ENCODE measurements around the gene CALCOCO1.
A peak's percentile ranks its signal among the peaks of the same experiment; 100 is the strongest.
"Not testable (repeated sequence)": the region's sequence is repeated elsewhere in the genome, so short reads cannot be mapped to it uniquely, and the experiment has no call there.

Gene CALCOCO1, protein sequence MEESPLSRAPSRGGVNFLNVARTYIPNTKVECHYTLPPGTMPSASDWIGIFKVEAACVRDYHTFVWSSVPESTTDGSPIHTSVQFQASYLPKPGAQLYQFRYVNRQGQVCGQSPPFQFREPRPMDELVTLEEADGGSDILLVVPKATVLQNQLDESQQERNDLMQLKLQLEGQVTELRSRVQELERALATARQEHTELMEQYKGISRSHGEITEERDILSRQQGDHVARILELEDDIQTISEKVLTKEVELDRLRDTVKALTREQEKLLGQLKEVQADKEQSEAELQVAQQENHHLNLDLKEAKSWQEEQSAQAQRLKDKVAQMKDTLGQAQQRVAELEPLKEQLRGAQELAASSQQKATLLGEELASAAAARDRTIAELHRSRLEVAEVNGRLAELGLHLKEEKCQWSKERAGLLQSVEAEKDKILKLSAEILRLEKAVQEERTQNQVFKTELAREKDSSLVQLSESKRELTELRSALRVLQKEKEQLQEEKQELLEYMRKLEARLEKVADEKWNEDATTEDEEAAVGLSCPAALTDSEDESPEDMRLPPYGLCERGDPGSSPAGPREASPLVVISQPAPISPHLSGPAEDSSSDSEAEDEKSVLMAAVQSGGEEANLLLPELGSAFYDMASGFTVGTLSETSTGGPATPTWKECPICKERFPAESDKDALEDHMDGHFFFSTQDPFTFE

DNA sequence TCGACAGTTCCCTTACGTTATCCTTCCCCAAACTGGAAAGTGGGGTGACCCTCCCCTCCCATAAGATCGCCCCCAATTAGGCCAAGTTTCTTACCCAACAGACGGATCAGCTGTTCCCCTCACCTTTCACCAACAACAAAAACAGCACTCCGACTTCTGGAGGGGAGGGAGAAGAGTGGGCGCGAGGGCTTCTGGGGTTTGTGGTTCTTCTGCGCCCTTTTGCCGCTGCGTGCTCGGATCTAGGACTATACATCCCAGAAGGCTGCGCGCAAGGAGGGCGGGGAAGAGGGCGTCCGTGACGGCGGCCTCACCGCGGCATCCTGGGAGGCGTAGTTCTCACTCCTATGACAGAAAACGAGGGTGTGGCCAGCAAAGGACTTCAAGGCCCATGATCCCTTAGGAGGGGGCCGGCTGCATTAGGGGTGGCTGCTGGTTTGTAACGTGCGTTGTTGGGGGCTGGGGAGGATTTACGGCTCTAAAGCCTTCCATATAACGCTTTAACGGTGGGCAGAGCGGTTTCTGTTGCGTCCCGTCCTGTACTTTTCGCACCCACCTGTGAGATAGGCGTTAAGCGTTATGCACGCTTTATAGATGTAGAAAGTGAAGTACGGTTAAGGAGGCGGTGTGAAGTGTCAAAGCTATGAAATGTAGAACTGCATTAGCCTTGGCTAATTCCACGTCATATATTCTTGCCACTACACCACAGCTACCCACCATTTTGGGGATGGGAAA lies at the start of gene CALCOCO1:
CALCOCO1 (minus strand) TSS at position 143 of the 732 bp plus-strand sequence. CDS start 2,210 bp downstream, outside the sequence.
- peak; percentile 92 for DNase-seq

DNA sequence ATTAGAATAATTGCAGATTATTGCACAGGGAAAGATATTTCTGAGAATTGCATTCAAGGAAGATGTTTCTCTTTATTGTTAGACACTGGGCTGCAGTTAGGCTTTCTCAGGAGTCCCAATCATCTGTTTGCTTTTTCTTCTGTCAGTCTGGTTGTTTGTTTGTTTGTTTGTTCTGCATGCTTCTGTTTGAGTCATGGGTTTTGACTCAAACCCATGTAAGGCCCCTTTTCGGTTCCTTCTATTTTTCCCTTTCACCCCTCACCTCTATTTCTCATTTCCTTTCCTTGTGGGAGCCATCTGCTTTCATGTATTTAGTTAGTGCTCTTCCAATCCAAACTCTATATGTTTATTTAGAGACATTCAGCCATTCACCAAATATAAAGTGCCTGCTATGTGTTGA lies 49.6 kb upstream of the CALCOCO1 start:
- no peak for DNase-seq

DNA sequence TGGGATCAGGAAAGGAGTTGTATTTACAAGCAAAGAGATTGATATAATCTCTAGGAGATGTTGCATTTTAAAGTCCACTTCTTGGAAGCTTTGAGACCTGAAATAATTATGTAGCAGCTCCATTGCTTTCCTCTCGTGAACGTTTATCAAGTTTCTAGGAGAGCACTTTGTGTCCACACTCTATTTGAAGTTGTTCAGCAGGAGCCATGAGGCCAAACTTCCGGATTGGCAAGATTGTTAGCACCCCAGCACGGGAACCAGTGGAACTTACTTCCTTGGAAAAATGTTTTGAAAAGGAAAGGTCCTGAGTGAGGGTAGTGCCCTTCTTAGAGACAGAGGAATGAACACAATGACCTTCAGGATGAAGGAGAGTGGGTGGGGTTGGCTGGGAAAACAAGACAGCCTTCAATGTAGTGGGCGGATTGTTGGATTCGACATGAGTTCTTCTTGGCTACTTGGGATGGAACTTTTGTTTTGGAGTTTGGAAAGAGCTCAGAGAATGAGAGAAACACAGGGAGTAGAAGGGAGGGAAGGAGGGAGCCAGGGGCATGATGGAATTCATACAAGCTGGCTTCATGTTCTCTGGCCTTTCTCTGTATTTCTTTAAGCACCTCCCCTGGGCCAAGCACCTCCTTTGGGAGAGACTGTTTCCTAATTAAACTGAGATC lies 48.4 kb upstream of the CALCOCO1 start:
- no peak for DNase-seq

DNA sequence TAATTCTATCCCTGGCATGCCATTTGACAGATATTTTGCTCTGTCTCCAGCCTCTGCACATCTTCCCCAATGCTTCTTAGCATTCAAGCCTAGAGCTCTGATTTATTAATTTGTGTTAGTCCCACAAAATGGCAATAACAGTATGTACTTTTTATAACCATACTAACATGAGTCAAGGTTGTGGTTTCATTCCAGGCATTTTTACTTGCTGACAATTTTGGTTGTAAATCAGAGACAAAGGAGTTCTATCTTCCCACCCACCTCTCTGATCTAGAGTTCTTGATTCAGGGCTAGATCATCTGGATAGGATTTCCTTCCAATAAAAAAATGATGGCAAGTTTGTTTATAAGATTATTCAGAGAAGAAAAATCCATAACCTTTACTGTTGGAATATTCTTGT lies 43.0 kb upstream of the CALCOCO1 start:
- DNase-seq, result no peak

DNA sequence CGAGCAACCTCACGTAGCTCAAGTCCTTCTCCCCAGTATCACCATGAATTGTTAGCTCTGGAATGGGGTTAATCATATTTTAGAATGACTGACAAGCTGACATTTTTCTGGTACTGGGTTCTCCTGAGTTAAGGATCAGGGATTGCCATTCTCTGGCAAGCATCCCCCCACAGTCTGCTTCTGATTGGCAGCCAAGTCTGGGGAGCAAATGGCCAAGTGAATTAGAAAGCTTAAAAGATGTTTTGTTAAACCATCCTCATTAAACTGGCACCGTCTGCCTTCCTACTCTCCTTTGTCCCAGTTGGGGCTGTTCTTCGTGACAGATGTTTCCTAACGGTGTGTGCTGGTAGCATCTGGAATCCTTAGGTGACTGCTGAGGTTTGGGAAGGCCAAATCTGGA lies 41.7 kb upstream of the CALCOCO1 start:
- no peak for DNase-seq

DNA sequence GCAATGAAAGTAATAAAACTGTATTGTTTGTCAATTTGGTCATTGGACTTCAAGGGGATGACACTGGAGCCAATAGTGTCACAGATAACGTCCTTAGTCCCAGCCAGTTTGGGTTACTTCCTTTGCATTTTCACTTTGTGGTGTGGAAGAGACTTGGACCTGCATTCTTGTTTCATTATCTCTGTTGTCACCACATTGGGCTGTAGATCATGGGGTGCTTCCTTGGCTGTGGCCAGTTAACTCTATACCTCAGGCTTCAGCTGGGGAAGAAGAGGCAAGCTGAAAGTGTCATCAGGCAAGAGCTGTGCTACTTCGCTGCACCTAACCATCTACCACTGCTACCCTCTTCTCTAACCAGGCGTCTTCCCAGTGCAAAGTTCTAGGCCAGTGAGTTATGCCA lies 39.6 kb upstream of the CALCOCO1 start:
- DNase-seq, result no peak

DNA sequence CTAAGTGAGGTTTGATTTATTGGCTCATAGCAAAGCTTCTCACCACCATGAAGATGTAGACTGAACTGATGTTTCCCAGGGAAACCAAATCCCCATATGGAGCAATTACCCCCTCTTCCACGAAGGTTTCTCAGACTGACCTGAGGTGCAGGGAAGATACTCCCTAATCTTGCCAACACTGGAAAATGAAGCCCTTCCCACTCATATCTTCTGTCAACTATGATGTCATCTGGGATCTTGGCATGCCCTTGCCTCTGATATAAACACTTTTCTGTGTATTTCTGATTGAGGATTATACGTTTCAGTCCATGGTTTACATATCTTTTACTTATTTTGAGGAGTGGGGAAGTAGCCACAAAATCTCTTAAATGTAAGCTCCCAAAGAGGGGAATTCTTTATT lies 38.6 kb upstream of the CALCOCO1 start:
- no peak for DNase-seq

DNA sequence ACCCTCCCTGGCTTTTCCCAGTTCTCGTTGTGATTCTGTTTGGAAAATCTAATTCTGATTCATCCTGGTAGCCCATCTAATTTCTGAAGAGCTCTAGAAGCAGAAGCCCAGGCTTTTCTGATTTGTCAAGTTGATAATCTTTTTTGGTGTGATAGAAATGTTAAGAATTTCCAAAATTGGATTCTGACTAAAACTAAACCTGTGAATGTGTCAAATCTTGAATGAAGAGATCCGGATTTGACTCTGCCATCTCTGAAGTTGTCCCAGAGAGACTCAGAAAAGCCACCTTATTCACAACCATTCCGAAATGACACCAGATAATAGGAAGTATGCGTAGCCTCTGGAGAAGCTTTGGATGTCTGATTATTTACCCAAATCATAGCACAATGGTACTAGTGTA lies 37.4 kb upstream of the CALCOCO1 start:
- DNase-seq, result no peak

DNA sequence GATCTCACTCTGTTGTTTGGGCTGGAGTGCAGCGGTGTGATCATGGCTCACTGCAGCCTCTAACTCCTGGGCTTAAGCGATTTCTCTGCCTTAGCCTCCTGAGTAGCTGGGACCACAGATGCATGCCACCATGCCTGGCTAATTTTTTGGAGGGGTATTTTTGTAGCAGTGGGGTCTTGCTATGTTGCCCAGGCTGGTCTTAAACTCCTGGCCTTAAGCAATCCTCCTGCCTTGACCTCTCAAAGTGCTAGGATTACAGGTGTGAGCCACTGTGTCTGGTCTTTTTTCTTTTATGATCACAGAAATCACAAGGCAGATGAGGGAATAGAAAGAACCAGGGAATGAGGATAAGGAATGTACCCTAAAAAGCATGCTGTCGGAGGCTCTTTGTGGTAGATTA lies 35.5 kb upstream of the CALCOCO1 start:
- DNase-seq, result not testable (repeated sequence)

DNA sequence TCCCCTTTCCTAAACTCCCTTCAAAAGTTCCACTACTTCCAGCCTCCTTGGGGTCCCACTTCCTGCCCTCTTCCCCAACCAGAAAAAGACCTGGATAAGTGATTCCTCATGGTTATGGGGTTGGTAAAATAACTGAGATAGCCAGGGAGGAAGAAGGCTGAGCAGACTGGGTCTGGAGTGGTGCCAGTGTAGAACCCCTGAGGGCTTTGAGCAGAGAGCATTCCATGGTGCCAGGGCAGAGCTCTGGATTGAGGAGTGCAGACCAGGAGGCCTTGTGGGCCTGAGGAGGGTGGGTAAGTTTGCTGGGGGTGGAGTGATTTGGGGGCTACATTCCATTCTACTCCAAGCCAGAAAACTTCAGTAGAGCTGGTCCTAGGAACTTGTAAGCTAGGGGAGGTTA lies 34.1 kb upstream of the CALCOCO1 start:
- DNase-seq, result no peak

DNA sequence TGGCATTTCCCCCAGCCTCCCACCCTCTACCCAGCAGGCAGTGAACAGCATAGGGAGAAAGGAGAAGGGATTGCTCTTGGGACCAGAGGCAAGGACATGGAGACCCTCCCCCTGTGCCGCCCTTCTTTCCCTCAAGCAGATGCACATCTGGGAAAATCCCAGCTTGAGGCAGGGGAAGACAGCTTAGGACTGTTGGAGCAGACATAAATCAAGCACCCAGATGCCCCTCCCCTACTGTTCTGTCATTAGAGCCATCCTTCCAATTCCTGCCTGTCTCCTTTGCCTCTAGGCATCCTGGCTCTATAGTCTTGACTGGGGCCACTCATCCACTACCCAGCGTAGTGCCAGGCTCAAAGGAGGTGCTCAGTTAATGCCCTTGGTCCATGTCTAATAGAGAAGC lies 32.0 kb upstream of the CALCOCO1 start:
- no peak for DNase-seq

DNA sequence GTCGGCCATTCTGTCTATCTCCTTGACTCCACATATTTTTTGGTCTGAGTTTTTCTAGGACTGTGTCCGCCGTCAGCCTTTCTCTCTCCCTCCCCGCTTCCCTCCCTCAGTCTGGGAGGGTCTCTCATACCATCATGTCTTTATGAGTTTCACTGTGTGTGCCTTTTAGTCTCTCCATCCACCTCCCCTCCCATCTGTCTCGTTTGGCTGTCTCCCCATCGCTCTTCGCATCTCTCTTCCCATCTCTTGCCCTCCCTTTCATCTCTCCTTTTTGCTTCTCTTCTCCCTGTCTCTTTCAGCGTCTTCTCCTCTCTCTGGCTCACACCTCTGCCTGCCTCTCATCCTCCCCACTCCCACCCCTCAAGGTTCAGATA lies 31.5 kb upstream of the CALCOCO1 start:
- no peak for DNase-seq

DNA sequence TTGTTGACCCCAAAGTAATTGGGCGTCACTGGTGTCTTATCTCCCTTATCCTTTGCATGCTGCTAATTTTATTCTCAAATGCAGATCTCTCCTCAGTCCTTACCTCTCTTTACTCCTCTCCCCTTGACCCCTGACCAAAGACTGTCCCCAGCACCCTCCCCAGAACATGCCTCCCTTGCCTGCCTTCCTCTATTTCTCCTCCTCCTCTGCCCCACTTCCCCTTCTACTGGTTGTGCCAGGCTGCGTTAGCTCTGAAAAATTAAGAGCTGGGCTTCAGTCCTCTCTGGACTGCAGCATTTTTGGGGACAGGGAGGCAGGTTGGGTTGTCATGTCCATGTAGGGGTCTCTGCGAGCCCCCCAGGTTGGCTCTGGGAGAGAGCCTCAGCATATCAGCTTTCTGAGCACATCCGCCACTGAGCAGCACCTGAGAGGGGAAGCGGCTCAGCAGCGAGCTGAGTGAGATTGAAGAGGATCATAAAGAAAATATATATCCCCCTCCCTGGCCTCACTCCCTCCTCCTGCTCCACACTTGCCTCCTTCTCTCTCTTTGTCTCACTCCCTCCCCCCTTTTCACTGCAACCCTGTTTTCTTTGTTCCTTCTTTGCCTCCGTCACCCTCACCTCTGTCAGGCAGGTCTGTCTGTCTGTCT lies 31.0 kb upstream of the CALCOCO1 start:
- DNase-seq, result no peak

DNA sequence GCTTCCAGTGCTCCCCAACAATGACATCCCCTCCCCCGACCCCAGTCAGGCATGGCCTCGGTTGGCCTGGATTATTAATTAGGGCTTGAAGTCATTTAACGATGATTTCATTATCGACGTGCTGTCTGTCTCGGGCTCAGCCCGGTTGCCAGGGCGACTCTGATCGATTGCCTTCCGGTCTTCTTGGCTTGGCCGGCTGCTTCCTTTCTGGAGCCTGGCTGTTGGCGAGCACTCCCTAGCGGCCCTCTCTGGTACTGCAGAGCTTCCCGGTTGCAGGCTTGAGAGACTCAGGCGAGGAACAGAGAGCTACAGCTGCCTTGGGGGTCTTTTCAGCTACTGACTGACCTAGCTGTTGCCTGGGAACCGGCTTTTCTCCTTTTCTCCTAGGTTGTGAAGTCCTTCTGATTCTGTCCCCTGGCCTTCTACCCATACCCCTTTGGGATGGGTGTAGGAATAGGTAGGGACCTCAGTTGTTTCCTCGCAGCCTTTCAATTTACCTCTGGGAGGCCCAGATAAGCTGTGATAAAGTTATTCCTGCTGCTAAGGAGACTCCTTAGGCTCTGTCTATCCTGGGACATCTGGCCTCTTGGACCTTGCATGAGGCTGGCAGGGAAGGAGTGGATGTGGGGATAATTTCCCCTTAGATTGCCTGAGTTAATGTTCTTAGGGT lies 30.0 kb upstream of the CALCOCO1 start:
- DNase-seq, result peak; percentile 18

DNA sequence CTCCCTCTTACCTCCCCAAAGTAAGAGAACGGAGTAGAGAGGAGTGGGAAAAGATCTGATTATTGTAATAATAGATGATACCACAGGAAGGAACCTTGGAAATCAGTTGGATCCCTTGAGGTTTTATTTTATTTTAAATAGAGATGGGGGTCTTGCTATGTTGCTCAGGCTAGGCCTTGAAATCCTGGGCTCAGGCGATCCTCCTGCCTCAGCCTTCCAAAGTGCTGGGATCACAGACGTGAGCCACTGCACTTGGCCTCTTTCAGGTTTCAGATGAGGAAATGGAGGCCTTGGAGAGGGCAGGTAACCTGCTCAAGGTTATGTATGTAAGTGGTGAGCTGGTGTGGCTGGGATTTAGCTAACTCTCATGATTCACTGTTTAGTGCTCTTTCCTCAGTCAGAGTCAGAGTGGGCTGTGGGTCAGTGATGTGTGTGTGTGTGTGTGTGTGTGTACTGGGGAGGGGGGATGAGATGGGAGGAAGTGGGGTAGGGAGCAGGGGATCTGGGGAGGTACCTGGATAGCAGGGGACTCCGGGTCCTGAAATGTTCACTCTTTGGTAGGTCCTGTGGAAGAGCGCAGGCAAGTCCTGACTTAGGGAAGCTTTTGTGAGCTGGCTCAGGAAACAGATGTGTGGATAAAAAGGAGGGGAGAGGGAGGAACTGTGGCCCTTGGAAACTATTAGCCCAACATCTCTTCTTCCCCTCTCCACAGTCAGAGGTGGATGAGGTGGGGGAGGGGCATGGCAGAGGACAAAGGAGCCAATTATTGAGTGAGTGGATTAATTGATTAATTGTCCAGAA lies 29.2 kb upstream of the CALCOCO1 start:
- DNase-seq, result no peak

DNA sequence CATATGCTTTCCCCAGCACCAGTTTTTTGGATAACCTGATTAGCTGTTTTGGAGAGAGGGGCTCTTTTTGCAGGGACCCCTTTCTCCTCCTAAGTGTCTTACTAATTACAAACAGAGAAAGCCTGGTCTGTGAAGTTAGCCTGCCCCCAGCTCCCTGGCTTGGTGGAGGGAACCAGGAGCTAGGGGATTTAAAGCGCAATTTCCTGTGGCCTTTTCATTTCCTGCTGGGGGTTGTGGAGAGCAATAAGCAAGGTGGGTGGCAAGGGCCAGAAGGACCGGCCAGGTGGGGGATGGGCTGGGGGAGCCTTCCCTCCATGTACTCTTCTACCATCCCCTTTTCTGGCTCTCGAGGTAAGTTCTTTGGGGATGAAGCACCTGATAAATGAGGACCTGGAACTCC lies 28.6 kb upstream of the CALCOCO1 start:
- no peak for DNase-seq

DNA sequence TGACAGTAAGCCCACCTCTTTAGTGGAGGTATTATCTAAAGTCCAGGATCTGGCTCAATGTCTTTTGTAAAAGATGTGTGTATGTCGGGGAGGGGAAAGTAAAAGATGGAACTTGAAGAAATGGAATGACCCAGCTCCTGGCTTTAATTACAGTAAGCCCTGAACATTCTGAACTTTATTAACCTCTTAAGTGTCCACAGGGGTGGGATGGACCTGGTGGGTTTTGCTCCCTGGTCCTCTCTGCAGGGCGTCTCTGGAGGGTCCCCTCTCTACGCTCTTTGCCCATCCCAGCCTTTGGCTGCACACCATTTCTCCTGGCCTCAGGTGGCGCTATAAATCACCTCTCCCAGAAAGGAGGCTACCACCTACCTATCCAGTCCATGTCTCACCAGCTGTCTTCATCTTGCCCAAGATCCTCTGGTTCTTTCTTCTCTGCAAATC lies 28.2 kb upstream of the CALCOCO1 start:
- no peak for DNase-seq

DNA sequence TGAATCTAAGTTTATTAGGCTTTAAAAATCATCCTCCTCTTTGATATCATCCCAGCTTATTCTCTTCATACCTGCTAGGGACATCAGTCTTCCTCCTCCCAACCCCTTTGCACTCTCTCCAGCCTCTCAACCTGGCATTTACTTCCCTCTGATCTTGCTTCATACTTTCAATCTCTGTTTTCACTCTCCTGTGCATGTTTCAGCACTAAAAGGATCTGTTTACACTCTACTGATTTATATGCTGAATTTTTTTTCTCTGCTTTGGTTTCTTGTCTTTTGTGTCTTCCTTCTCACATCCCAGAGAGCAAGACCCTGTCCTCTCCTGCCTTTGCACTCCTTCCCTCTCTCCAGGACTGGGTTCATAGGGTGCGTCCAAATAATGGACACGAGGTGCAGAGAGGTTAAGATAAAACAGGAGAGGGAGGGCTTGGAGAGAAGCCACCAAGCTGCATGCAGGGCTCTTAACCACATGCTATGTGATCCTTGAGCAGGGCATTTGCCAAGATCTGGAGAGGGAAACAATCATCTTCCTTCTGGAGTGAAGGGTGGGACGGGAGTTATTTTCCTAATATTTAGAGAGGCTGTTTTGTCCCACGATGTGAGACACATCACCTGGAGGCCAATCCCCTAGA lies 27.5 kb upstream of the CALCOCO1 start:
- DNase-seq, result no peak

DNA sequence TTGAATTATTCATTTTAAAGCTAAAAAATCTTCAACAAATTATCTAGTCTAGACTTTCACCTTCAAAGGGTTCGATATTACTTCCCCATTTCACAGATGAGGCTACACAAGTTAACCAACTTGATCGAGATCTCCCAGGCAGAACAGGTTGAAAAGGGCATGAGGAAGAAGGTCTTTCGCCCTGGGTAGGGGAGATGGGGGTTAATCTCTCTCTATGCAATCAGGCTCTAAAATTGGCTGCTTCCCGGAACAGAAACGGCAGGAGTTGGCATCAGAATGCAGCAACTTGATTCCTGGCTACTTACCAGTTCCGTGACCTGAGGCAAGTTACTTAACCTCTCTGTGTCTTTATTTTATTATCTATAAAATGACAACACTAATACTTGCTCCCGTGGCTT lies 26.9 kb upstream of the CALCOCO1 start:
- DNase-seq, result no peak

DNA sequence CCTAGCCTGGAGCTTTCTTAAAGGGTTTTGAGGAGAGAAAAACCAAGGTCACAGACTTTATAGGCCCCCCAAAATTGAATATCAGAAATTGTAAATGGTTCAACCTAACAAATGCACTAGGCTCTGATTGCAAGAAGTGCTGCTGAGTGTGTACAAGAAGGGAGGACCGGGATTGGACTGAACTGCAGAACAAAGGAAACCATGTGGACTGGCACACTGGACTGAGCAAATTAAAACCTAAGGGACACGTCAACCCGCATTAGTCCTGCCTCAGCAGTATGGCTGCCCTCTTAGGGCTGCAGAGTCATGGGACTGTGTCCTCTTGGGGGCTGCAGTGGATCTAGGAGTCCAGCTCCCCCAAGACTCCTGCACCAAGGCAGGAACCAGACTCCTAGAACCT lies 25.4 kb upstream of the CALCOCO1 start:
- no peak for DNase-seq

DNA sequence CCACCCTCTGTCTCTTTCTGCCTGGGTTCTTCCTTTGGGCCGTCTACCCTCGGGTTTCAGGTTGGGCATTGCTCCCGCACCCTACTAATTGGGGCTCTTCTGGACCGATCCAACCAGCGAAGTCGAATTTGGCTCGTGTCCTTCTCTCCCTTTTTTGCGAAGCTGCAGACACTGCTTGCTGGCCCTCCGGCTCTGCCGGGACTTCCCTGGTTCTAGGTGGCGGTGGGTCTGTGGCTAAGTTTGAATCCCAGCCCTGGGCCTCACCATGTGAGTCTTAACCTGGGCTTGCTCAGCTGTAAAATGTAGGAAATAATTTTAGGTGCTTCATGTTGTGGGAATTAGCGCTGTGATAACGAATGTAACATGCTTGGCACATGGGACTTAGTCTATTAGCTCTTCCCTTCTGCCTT lies 24.9 kb upstream of the CALCOCO1 start:
- no peak for DNase-seq

All from NCI-H1105 (cell line).